GM19438 (cell line): Measurements from ENCODE around the gene ANGPTL8.

ENCODE experiments used
- ATAC-seq: cut with Tn5 transposase; IDR thresholded peaks from one replicate; pipeline ENCODE4 v1.9.1; 2021; ENCODE audit warnings: low read depth; ENCODE audit not compliant: unreplicated experiment

Gene ANGPTL8

DNA sequence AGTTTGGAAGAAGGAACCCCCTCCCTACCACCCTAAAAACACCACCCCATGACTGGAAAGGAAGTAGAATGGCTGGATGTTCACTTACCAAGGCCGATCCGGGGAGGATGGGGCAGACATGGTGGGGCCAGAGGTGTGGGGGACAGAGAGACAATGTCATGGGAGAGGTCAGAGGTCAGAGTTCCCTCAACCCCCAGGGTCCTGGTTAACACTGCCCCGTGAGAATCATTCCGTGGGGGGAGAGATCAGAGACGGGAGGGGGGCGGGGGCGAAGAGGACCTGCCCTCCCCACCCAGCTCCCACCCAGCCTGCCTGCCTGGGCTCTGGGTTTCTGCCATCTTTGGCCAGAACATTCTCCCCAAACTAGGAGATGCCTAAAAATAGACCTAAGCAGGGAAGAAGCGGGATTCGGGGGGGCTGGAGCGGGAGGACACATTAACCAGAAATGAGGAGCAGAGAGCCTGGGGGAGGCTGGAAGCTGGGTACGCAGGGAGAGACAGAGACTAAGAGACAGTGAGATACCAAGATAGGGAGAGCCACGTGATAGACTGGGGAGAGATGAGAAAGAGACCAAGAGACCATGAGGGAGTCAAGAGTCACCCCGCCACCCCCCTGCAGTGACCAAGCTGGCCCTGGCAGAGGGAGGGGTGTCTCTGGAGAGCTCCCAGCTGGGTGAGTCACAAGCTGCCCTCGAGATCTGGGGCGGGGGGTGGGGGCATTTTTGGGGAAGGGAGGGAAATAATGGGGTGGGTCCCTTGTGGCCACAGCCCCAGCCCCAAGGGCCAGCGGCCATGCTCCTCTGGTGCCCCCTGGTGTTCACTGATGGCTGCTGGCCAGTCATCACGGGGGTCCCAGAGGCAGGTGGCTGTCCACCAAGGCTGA lies 36.0 kb upstream of the ANGPTL8 start:
- ATAC-seq, result no peak

GRCh38 chr19:11204076-11204602 lies 35.3 kb upstream of the ANGPTL8 start:
- ATAC-seq, result no peak

DNA sequence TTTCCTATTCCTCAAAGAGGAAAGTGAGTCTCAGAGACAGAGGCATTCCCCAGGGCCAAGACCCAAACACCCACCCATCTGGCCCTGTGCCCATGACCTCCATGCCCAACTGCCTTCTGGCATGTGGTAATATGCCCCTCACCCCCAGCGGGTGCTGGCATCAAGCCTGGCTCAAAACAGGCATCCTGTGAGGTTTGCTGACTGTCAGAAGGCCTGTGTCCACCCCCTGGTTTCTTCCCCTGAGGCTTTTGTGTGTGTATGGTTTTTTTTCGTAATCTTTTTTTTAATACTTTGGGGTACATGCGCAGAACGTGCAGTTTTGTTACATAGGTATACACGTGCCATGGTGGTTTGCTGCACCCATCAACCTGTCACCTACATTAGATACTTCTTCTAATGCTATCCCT lies 34.5 kb upstream of the ANGPTL8 start:
- no peak for ATAC-seq

GRCh38 chr19:11205939-11206570 lies 33.4 kb upstream of the ANGPTL8 start:
- no peak for ATAC-seq

- no peak for ATAC-seq
Observed at GRCh38 chr19:11208561-11209471, 30.6 kb upstream of the ANGPTL8 start.

GRCh38 chr19:11209839-11210655 lies 29.4 kb upstream of the ANGPTL8 start:
- no peak for ATAC-seq

DNA sequence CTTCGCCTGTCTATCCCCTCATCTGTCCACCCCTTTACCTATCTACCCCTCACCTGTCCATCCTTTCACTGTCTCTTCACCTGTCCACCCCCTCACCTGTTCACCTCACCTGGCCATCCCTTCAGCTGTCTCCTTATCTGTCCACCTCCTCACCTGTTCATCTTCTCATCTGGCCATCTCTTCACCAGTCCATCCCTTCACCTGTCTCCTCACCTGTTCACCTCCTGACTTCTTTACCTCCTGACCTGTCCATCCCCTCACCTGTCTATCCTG lies 28.8 kb upstream of the ANGPTL8 start:
- ATAC-seq, result no peak

DNA sequence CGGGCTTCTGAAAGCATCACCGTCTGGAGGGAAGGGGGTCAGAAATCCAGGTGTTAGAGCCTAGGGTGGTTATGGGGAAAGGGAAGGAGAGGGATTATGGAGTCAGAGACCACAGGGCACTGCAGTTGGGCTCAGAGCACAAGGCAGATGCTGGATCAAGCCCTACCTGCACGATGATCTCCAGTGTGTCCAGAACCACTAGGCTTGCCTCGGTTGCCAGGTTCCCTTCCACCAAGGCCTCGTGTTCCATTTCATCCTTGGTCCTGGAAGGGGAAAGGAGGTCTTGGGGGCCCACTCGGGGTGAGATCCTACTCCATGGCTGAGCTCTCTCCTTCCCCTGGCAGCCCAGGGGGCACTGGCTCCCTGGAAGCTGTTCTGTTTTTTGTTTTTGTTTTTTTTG lies 25.0 kb upstream of the ANGPTL8 start:
- ATAC-seq, result no peak

GRCh38 chr19:11221082-11221598 lies 18.3 kb upstream of the ANGPTL8 start:
- ATAC-seq, result no peak

DNA sequence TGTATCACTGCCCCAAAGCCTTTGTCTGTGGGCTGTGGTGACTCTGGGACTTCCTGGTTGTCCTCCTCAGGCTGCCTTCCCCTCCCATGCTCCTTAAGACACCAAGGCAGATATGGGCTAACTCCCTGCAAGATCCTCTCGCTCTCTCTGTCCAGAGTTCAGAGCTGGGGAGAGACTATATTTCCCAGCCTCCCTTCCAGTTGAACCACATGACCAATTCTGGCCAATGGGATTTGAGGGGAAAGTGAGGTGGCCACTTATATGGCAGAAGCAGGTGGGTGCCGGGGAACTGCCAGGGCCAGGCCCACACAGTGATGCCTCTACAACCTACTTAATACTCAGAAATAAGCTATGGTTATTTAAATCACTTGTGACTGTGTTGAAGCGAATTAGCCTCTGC lies 16.2 kb upstream of the ANGPTL8 start:
- ATAC-seq, result no peak

DNA sequence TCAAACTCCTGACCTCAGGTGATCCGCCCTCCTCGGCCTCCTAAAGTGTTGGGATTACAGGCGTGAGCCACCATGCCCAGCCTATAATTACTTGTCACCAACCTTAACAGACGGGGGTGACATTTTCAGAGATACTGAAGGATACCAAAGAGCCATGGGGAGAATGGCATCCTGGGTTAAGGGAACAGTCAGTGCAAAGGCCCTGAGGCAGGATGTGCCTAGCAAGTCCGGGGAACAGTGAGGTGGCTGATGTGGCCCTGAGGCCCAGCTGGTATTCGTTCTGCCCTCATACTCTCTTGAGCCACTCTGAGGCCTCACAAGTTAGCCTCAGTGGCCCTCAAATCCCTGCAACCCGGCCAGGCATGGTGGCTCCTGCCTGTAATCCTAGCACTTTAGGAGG lies 15.0 kb upstream of the ANGPTL8 start:
- ATAC-seq, result no peak

DNA sequence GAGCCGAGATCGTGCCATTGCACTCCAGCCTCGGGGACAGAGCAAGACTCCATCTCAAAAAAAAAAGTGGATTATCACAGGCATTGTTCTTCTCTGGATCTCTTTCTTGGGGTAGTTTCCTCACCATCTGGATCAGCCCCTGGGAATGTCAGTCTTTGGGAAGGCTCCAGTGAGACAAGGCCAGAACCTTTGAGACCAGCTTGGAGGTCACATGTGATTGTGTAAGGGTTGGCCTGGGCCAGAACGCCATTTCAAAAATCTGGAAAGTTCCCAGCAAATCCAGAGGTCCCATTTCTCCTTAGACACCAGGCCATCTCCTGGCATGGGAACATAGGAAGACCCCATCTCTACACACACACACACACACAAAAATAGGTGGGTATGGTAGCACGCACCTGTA lies 14.2 kb upstream of the ANGPTL8 start:
- ATAC-seq, result no peak

DNA sequence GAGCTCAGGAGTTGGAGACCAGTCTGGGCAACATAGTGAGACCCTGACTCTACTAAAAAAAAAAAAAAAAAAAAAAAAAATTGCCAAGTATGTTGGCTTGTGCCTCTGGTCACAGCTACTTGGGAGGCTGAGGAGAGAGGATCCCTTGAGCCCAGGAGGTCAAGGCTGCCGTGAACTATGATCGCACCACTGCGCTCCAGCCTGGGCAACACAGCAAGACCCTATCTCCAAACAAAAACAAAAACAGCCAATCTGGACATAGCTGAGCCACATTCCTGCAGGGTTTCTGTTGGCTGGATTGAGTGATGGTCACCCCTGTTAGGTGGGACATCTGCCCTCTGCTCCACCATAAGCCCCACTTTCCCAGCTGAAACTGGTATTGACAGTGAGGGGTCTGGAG lies 13.6 kb upstream of the ANGPTL8 start:
- ATAC-seq, result no peak

DNA sequence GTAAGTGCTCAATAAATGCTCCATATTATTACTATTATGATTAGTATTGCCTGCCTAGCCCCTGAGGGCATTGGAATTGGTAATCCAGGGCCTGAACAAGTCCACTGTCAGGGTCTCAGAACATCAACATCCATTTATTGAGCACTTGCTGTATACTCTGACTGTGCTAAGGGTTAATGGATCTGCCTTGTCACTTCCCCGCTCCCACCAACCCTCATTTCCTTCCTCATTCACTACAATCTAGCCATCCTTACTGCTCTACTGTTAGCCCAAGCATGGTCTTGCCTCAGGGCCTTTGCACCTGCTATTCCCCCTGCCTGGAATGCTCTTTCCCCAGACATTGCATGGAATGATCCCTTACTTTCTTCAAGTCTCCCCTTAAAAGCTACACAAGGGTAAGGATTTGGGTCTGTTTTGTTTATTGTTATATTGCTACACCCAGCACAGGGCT lies 12.7 kb upstream of the ANGPTL8 start:
- ATAC-seq, result no peak

- no peak for ATAC-seq
Observed at GRCh38 chr19:11227195-11227886, 12.1 kb upstream of the ANGPTL8 start.

DNA sequence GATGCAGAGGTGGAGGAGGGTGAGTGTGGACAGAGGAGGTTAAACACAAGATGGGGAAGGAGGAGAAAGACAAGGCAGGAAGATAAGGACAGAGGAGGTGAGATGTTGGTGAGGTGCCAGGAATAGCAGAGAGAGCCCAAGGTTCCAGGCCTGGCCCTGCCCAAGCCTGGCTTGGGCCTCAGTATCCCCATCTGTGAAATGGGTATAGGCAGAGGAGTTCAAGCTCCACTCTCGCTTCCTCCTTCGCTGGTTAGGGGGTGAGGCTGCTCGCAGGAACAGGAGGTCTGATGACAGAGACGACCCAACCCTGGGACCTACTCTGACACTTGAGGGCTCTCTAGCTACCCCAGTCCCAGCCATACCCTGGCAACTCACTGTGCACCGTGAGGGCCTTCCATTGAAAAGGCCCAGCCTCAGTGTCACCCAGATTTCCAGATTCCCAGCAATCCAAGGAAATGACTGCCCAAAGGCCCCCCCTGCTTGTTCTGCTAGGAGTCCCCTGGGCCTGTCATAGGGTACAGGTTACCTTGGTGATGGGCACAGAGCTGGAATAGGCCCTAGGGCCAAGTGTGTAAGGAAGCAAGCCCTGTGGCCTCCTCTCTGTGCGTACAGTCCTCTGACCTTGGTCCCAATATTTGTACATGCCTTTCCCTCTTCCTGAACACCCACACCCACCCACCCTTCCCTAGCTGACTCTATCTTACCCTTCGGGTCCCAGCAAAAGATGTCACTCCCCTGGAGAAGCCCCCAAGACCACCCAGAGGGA lies 8.6 kb upstream of the ANGPTL8 start:
- ATAC-seq, result no peak

- ATAC-seq, result no peak
Observed at GRCh38 chr19:11232555-11232954, 6.9 kb upstream of the ANGPTL8 start.

DNA sequence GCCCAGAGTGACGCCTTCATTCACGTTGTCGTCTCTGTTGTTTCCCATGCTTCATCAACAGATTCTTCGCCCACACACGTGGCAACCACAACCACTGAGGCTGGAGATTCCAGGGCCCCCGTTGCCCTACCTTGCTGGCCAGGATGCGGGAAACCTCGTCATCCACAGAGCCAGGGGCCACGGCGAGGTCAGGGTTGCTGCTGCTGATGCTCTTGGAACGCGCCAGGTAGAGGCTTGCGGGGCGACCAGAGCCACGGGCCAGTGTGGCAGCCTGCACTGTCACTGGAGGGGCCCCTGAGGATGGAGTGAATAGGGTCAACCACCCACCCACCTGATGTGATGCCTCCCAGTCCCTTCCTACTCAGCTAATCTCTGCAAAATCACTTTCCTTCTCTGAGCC lies 6.3 kb upstream of the ANGPTL8 start:
- ATAC-seq, result no peak
